ENCODE measurements around the gene FABP1.

- no peak for TF ChIP-seq CTCF (conservative IDR thresholded peaks at IDR 0.05; ENCODE audit: low read depth, low read length)
- TF ChIP-seq POLR2A (IDR thresholded peaks at IDR 0.05; ENCODE audit: low read depth, low read length) = no peak
- TF ChIP-seq CEBPB (IDR thresholded peaks at IDR 0.05; ENCODE audit: low read depth, low read length) = no peak
- TF ChIP-seq ELK1 (IDR thresholded peaks at IDR 0.05; ENCODE audit: borderline replicate concordance, low read depth, low read length) = no peak
- no peak for TF ChIP-seq MAZ (IDR thresholded peaks at IDR 0.05; ENCODE audit: borderline replicate concordance, low read depth, low read length)
- TF ChIP-seq FOS (IDR thresholded peaks at IDR 0.05; ENCODE audit: low read depth, low read length) = no peak
- no peak for TF ChIP-seq MXI1 (IDR thresholded peaks at IDR 0.05; ENCODE audit: borderline replicate concordance, low read depth, low read length)
- no peak for TF ChIP-seq RAD21 (IDR thresholded peaks at IDR 0.05; ENCODE audit: low read length)
- TF ChIP-seq MAFK (IDR thresholded peaks at IDR 0.05; ENCODE audit: low read depth, low read length) = no peak
- no peak for TF ChIP-seq SMC3 (IDR thresholded peaks at IDR 0.05; ENCODE audit: low read depth, low read length)
Observed at GRCh38 chr2:88144271-88144670, 16.4 kb upstream of the FABP1 start.

Data from IMR-90 (cell line).